ENCODE results near the gene SLC9A9. TPM values are rescaled to one million over a fixed set of nuclear protein-coding genes. Genes with fewer than 3 reads are reported as not detected.

Gene SLC9A9
- total RNA-seq, 1 experiment from 2014 or later: 1.4 TPM

DNA sequence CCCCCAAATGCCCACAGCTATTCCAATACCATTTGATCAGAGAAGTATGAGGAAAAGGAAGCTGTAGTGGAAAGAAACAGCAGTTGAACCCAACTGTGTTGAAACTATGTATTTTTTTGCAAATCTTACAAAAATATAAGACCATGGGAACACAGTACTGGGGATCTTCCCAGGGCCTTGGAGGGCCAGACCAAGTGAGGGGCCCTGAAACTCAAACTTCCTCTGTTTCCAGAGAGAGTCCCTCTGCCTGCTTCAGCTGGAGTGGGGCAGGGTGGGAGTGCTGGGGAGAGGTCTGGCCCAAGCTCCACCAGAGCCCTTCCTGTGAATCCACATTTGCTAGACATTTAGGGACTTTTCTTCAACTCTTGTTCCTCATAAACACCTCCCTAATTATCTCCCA lies 464.8 kb downstream of the SLC9A9 start:
- no peaks in the 10 kb centered on the region for H3K4me1 ChIP-seq (ENCODE audit: insufficient read depth, low read length, poor library complexity, severe bottlenecking)
- no peak overlapping the region for H3K4me3 ChIP-seq (ENCODE audit: low read depth, low read length, poor library complexity, severe bottlenecking)
- H3K36me3 ChIP-seq (ENCODE audit: insufficient read depth, low read length, poor library complexity, severe bottlenecking): no peaks in the 10 kb centered on the region
- intact Hi-C loops (cut with micrococcal nuclease; ENCODE audit: unreplicated experiment): no loop called here
- ChIA-PET POLR2A (ENCODE audit: low non-redundant PET) (no interaction called here), CTCF (no interaction called here)
- DNase-seq (ENCODE audit: low spot score): no peak
- no peaks in the 10 kb centered on the region for H3K27me3 ChIP-seq (replicated peaks; ENCODE audit: insufficient read depth, low read depth, low read length, poor library complexity)
- no TSS peak for BruUV-seq (replicated peaks)
- no peaks in the 10 kb centered on the region for H3K9me3 ChIP-seq (ENCODE audit: low read depth, low read length, poor library complexity, severe bottlenecking)
- TF ChIP-seq, protein P1, sequence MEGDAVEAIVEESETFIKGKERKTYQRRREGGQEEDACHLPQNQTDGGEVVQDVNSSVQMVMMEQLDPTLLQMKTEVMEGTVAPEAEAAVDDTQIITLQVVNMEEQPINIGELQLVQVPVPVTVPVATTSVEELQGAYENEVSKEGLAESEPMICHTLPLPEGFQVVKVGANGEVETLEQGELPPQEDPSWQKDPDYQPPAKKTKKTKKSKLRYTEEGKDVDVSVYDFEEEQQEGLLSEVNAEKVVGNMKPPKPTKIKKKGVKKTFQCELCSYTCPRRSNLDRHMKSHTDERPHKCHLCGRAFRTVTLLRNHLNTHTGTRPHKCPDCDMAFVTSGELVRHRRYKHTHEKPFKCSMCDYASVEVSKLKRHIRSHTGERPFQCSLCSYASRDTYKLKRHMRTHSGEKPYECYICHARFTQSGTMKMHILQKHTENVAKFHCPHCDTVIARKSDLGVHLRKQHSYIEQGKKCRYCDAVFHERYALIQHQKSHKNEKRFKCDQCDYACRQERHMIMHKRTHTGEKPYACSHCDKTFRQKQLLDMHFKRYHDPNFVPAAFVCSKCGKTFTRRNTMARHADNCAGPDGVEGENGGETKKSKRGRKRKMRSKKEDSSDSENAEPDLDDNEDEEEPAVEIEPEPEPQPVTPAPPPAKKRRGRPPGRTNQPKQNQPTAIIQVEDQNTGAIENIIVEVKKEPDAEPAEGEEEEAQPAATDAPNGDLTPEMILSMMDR (conservative IDR thresholded peaks at IDR 0.05; ENCODE audit: low read depth, low read length): no peak
- no peak for TF ChIP-seq EZH2 (IDR thresholded peaks at IDR 0.05; ENCODE audit: borderline replicate concordance, low read depth, low read length, poor library complexity, severe bottlenecking)
- no peak overlapping the region for H3K27ac ChIP-seq (ENCODE audit: low read depth, low read length, poor library complexity, severe bottlenecking)

- Histone ChIP-seq H3K9me3 (ENCODE audit: low read depth, low read length, poor library complexity, severe bottlenecking) (no peaks in the 10 kb centered on the region), H3K4me3 (ENCODE audit: low read depth, low read length, poor library complexity, severe bottlenecking) (no peak overlapping the region), H3K4me1 (ENCODE audit: insufficient read depth, low read length, poor library complexity, severe bottlenecking) (no peaks in the 10 kb centered on the region), H3K36me3 (ENCODE audit: insufficient read depth, low read length, poor library complexity, severe bottlenecking) (no peaks in the 10 kb centered on the region), H3K27ac (ENCODE audit: low read depth, low read length, poor library complexity, severe bottlenecking) (no peak overlapping the region), H3K27me3 (replicated peaks; ENCODE audit: insufficient read depth, low read depth, low read length, poor library complexity) (no peaks in the 10 kb centered on the region)
- ChIA-PET CTCF (no interaction called here), POLR2A (ENCODE audit: low non-redundant PET) (no interaction called here)
- no peak for TF ChIP-seq EZH2 (IDR thresholded peaks at IDR 0.05; ENCODE audit: borderline replicate concordance, low read depth, low read length, poor library complexity, severe bottlenecking)
- TF ChIP-seq, protein P1 (conservative IDR thresholded peaks at IDR 0.05; ENCODE audit: low read depth, low read length): no peak
- BruUV-seq (replicated peaks): no TSS peak
- DNase-seq (ENCODE audit: low spot score): no peak
- intact Hi-C loops (cut with micrococcal nuclease; ENCODE audit: unreplicated experiment): no loop called here
Observed at GRCh38 chr3:143382816-143383215, 465.5 kb downstream of the SLC9A9 start.

DNA sequence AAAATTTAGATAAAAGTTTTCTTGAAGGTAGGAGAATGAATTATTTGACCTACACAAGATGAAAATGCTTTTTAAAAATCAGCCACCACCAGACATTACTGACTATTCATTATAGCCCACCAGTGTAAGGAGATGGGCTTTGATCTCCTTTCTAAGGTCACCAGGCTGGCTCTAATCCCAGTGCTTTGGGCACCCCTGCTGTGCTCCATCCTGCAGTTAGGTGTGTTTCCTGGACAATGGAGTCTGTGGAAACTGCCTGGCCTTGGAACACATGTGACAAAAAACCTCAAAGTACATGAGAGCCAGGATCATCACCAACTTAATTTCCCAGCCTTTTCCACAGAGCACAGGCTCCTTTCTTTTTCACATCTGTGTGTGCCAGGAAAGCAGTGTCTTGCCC lies 467.8 kb downstream of the SLC9A9 start:
- no TSS peak for BruUV-seq (replicated peaks)
- CTCF ChIA-PET: no interaction called here

More for the DNA sequence above, 467.8 kb downstream of the SLC9A9 start:
- TF ChIP-seq EZH2 (IDR thresholded peaks at IDR 0.05; ENCODE audit: borderline replicate concordance, low read depth, low read length, poor library complexity, severe bottlenecking): no peak
- TF ChIP-seq, protein P1 (conservative IDR thresholded peaks at IDR 0.05; ENCODE audit: low read depth, low read length): no peak
- Histone ChIP-seq H3K27ac (ENCODE audit: low read depth, low read length, poor library complexity, severe bottlenecking) (no peak overlapping the region), H3K4me1 (ENCODE audit: insufficient read depth, low read length, poor library complexity, severe bottlenecking) (no peaks in the 10 kb centered on the region), H3K36me3 (ENCODE audit: insufficient read depth, low read length, poor library complexity, severe bottlenecking) (no peaks in the 10 kb centered on the region), H3K9me3 (ENCODE audit: low read depth, low read length, poor library complexity, severe bottlenecking) (no peaks in the 10 kb centered on the region), H3K4me3 (ENCODE audit: low read depth, low read length, poor library complexity, severe bottlenecking) (no peak overlapping the region), H3K27me3 (replicated peaks; ENCODE audit: insufficient read depth, low read depth, low read length, poor library complexity) (no peaks in the 10 kb centered on the region)
- intact Hi-C loops (cut with micrococcal nuclease; ENCODE audit: unreplicated experiment): no loop called here
- DNase-seq (ENCODE audit: low spot score): no peak
- POLR2A ChIA-PET (ENCODE audit: low non-redundant PET): no interaction called here
